Measurements from ENCODE around the gene CCND1.

CCND1 gene

GRCh38 chr11:69598147-69598546, 42.8 kb upstream of the CCND1 start:
- Histone ChIP-seq H3K9me3 (no peaks in the 10 kb centered on the region), H3K4me3 (ENCODE audit: low read depth, low read length) (no peak overlapping the region), H3K27me3 (no peaks in the 10 kb centered on the region), H3K36me3 (no peaks in the 10 kb centered on the region), H3K4me1 (peaks cover 2% of the 10 kb centered on the region; the same call in 1 of the 2 replicates)
- DNase-seq, result peak; percentile 52
- TF ChIP-seq, protein P1, sequence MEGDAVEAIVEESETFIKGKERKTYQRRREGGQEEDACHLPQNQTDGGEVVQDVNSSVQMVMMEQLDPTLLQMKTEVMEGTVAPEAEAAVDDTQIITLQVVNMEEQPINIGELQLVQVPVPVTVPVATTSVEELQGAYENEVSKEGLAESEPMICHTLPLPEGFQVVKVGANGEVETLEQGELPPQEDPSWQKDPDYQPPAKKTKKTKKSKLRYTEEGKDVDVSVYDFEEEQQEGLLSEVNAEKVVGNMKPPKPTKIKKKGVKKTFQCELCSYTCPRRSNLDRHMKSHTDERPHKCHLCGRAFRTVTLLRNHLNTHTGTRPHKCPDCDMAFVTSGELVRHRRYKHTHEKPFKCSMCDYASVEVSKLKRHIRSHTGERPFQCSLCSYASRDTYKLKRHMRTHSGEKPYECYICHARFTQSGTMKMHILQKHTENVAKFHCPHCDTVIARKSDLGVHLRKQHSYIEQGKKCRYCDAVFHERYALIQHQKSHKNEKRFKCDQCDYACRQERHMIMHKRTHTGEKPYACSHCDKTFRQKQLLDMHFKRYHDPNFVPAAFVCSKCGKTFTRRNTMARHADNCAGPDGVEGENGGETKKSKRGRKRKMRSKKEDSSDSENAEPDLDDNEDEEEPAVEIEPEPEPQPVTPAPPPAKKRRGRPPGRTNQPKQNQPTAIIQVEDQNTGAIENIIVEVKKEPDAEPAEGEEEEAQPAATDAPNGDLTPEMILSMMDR (IDR thresholded peaks at IDR 0.05; ENCODE audit: low read depth, low read length), result peak; percentile 47

- DNase-seq, result no peak
- H3K4me3 ChIP-seq (ENCODE audit: low read depth, low read length), result no peak overlapping the region
- H3K4me1 ChIP-seq, result peaks cover 2% of the 10 kb centered on the region; the same call in 1 of the 2 replicates
- TF ChIP-seq, protein P1 (IDR thresholded peaks at IDR 0.05; ENCODE audit: low read depth, low read length), result no peak
- H3K9me3 ChIP-seq, result no peaks in the 10 kb centered on the region
- H3K27me3 ChIP-seq, result no peaks in the 10 kb centered on the region
- H3K36me3 ChIP-seq, result no peaks in the 10 kb centered on the region
These were observed 41.5 kb upstream of the CCND1 start for GRCh38 chr11:69599502-69599901.

GRCh38 chr11:69600001-69600400, 41.0 kb upstream of the CCND1 start:
- Histone ChIP-seq H3K27me3 (no peaks in the 10 kb centered on the region), H3K4me3 (ENCODE audit: low read depth, low read length) (no peak overlapping the region), H3K36me3 (no peaks in the 10 kb centered on the region), H3K4me1 (peaks cover 2% of the 10 kb centered on the region; the same call in 1 of the 2 replicates), H3K9me3 (no peaks in the 10 kb centered on the region)
- TF ChIP-seq, protein P1 (IDR thresholded peaks at IDR 0.05; ENCODE audit: low read depth, low read length), result no peak
- no peak for DNase-seq

GRCh38 chr11:69601011-69601975, 39.7 kb upstream of the CCND1 start:
- Histone ChIP-seq H3K27me3 (no peaks in the 10 kb centered on the region), H3K36me3 (no peaks in the 10 kb centered on the region), H3K4me1 (peaks cover 2% of the 10 kb centered on the region; the same call in 1 of the 2 replicates), H3K4me3 (ENCODE audit: low read depth, low read length) (no peak overlapping the region), H3K9me3 (no peaks in the 10 kb centered on the region)
- TF ChIP-seq, protein P1 (IDR thresholded peaks at IDR 0.05; ENCODE audit: low read depth, low read length), result no peak
- no peak for DNase-seq

DNA sequence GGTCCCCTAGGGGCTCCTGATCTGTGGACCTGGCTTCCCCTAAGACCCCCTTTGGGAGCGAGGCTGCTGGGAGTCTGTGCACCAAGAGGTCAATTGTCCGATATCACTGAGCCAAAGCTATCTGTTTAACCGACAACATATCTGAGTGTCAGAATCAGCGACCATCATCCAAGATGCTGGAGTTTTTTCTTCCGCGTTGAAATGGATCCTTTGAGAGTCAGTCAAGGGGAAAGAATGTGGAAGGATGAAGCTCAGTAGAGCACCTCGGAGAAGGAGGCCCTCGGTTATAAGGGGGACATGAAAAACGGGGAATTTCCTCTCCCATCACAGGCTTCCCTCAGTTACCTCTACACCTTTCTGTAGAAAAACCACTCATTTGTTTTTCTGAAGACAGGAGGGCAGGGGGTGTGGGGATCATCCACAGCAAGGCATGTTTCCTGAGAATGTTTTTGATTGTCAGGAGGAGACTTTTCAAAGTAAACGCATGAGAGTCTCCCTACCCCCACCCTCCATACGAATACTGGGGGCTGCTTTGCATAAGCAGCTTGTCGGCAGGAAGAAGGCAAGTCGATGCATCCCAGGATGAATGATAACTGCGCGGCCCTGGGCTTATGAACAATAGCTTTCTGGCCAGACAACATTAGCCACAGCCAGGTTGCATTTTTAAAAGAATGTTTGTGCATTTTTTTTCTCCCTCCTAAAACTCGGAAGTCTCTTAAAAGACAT, 37.7 kb upstream of the CCND1 start:
- H3K9me3 ChIP-seq, result no peaks in the 10 kb centered on the region
- H3K36me3 ChIP-seq, result no peaks in the 10 kb centered on the region
- no peak overlapping the region for H3K4me3 ChIP-seq (ENCODE audit: low read depth, low read length)
- no peaks in the 10 kb centered on the region; the same call in 1 of the 2 replicates for H3K4me1 ChIP-seq
- TF ChIP-seq, protein P1 (IDR thresholded peaks at IDR 0.05; ENCODE audit: low read depth, low read length), result no peak
- H3K27me3 ChIP-seq, result no peaks in the 10 kb centered on the region
- no peak for DNase-seq

Measured in BE2C (cell line).